ENCODE data around the gene ANK3. TPM values are rescaled to one million over a fixed set of nuclear protein-coding genes. Genes with fewer than 3 reads are reported as not detected.

ANK3 gene
- total RNA-seq, 1 experiment from 2014 or later: 32.0 TPM

DNA sequence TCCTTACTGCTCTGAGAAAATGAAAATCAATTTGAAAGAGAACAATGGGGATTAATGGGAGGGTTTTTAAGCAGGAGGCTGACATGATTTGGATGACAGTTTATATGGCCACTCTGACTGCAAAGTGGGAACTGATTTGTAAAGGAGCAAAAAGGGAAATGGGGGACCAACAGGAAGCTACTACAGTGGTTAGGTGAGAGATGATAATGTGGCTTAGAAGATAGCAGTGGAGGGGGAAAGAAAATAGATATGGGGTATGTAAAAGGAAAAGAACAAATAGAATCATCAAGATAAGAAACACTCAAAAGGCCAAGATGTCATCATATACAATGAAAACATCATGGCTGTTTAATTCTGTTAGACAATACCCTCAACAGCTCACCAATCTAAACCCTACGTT, 177.5 kb downstream of the ANK3 start:
- no peaks in the 10 kb centered on the region for H3F3A ChIP-seq (ENCODE audit: insufficient read depth, low read depth)
- H3K9me3 ChIP-seq (ENCODE audit: insufficient read depth, low read depth): peaks cover 6% of the 10 kb centered on the region; the same call in 1 of the 2 replicates
- H3K79me2 ChIP-seq (ENCODE audit: low read depth): no peaks in the 10 kb centered on the region
- no peaks in the 10 kb centered on the region for H3K27me3 ChIP-seq (ENCODE audit: insufficient read depth, low read depth)
- no peak overlapping the region for H3K4me3 ChIP-seq
- H4K20me1 ChIP-seq (ENCODE audit: insufficient read depth): no peaks in the 10 kb centered on the region
- DNase-seq: no peak
- intact Hi-C loops (cut with micrococcal nuclease; ENCODE audit: unreplicated experiment): no loop called here
- BruUV-seq (replicated peaks): no TSS peak
- H2AFZ ChIP-seq: no peak overlapping the region
- no peak overlapping the region for H3K27ac ChIP-seq
- no peaks in the 10 kb centered on the region for H3K9me2 ChIP-seq (ENCODE audit: insufficient read depth)
- no peaks in the 10 kb centered on the region for H3K4me1 ChIP-seq (replicated peaks; ENCODE audit: insufficient read depth)
- CTCF ChIA-PET: interaction anchor here (0.6 to 0.7 kb wide), 3 partner anchors 9 to 438 kb away, joined by 4 to 7 read pairs (median 4); no protein-coding TSS in a partner anchor
- no peak overlapping the region for H3K4me2 ChIP-seq
- no peak for TF ChIP-seq EZH2 (IDR thresholded peaks at IDR 0.05; ENCODE audit: low read depth)
- no peak for TF ChIP-seq CTCF (conservative IDR thresholded peaks at IDR 0.05)
- H3K36me3 ChIP-seq (ENCODE audit: low read depth): no peaks in the 10 kb centered on the region
- POLR2A ChIA-PET (ENCODE audit: unreplicated experiment): no interaction called here

DNA sequence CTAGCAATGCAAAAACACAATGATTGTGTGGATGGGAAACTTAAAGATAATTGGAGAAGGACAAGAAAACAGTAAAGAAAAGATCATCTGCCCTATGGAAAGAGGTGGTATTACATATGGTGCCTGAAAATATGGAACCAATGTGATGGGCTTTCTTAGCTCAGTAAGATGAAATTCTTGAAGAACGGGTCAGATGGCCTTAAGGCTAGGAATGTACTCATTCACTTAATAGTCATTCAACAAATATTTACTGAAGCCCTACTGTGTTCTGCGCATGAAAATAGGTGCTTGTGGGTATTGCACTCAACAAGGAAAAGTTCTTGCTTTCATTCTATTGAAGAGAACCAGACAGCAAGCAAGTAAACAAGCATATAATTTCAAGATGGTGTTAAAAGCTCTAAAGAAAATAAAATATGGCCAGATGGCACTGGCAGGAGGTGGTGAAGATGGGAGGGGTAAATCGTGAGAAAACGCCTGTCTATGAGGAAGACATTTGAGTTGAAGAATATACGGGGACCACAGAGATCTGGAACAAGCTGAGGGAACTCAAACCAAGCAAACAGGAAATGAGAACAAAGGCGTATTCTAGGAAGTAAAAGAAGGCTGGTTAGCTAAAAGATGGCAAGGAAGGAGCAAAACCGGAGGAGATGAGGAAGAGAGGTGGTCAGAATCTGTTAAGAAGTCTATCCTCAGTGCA, 179.7 kb downstream of the ANK3 start:
- DNase-seq: no peak
- TF ChIP-seq CTCF (conservative IDR thresholded peaks at IDR 0.05) (no peak), EZH2 (IDR thresholded peaks at IDR 0.05; ENCODE audit: low read depth) (no peak)
- Histone ChIP-seq H3F3A (ENCODE audit: insufficient read depth, low read depth) (peaks cover 7% of the 10 kb centered on the region; the same call in 1 of the 2 replicates), H3K27me3 (ENCODE audit: insufficient read depth, low read depth) (no peaks in the 10 kb centered on the region), H3K4me2 (no peak overlapping the region), H4K20me1 (ENCODE audit: insufficient read depth) (no peaks in the 10 kb centered on the region), H3K4me3 (no peak overlapping the region), H3K9me2 (ENCODE audit: insufficient read depth) (no peaks in the 10 kb centered on the region), H3K79me2 (ENCODE audit: low read depth) (no peaks in the 10 kb centered on the region), H2AFZ (no peak overlapping the region), H3K36me3 (ENCODE audit: low read depth) (no peaks in the 10 kb centered on the region), H3K4me1 (replicated peaks; ENCODE audit: insufficient read depth) (peaks cover 8% of the 10 kb centered on the region), H3K9me3 (ENCODE audit: insufficient read depth, low read depth) (peaks cover 6% of the 10 kb centered on the region; the same call in 1 of the 2 replicates), H3K27ac (no peak overlapping the region)
- BruUV-seq (replicated peaks): no TSS peak
- POLR2A ChIA-PET (ENCODE audit: unreplicated experiment): no interaction called here
- intact Hi-C loops (cut with micrococcal nuclease; ENCODE audit: unreplicated experiment): loop anchor here (2.0 to 10.0 kb wide), 2 partner anchors 345 to 435 kb away; no protein-coding TSS in a partner anchor
- CTCF ChIA-PET: interaction anchor here (0.8 to 2.6 kb wide), 3 partner anchors 9 to 95 kb away, joined by 3 to 14 read pairs (median 3); no protein-coding TSS in a partner anchor

DNA sequence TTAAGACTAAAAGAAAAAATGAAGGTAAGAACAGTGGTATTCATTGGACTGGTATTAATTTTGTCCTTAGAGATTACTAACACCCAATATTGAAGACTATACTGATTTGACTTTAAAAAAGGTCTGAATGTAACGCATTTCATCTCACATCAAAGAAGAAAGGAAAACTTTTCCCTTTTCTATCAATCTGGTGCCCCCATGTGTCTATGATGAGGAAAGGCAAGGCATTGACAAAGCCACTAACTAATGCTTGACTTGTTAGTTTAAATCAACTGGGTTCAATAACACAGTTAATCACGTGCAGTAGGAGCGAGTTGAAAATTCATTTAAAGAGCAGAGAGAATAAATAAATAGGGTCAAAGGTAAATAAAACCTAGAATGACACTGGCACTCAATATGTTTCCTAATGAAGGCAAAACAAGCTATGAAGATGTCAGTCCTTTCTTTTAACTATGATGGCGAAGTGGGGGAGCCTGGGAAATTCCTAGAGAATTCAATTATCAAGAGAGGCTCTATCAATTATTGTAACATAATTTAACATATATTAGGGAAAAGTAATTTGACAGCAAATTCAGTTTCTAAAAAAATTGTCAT, 180.9 kb downstream of the ANK3 start:
- no peaks in the 10 kb centered on the region for H3K27me3 ChIP-seq (ENCODE audit: insufficient read depth, low read depth)
- H2AFZ ChIP-seq: no peak overlapping the region
- H3K27ac ChIP-seq: no peak overlapping the region
- no peak overlapping the region for H3K4me2 ChIP-seq
- POLR2A ChIA-PET (ENCODE audit: unreplicated experiment): no interaction called here
- no peaks in the 10 kb centered on the region for H4K20me1 ChIP-seq (ENCODE audit: insufficient read depth)
- DNase-seq: peak in 1 of 2 experiments; percentile 60
- TF ChIP-seq EZH2 (IDR thresholded peaks at IDR 0.05; ENCODE audit: low read depth) (no peak), CTCF (conservative IDR thresholded peaks at IDR 0.05) (peak; percentile 89)
- no peaks in the 10 kb centered on the region for H3K36me3 ChIP-seq (ENCODE audit: low read depth)
- CTCF ChIA-PET: interaction anchor here (0.6 to 2.6 kb wide), 5 partner anchors 10 to 191 kb away, joined by 3 to 14 read pairs (median 4); no protein-coding TSS in a partner anchor
- H3F3A ChIP-seq (ENCODE audit: insufficient read depth, low read depth): peaks cover 7% of the 10 kb centered on the region; the same call in 1 of the 2 replicates
- BruUV-seq (replicated peaks): no TSS peak
- H3K9me2 ChIP-seq (ENCODE audit: insufficient read depth): no peaks in the 10 kb centered on the region
- intact Hi-C loops (cut with micrococcal nuclease; ENCODE audit: unreplicated experiment): loop anchor here (1.0 to 10.0 kb wide), 6 partner anchors 93 to 582 kb away; no protein-coding TSS in a partner anchor
- H3K4me1 ChIP-seq (replicated peaks; ENCODE audit: insufficient read depth): peaks cover 8% of the 10 kb centered on the region
- no peaks in the 10 kb centered on the region for H3K79me2 ChIP-seq (ENCODE audit: low read depth)
- H3K9me3 ChIP-seq (ENCODE audit: insufficient read depth, low read depth): peaks cover 6% of the 10 kb centered on the region; the same call in 1 of the 2 replicates
- H3K4me3 ChIP-seq: no peak overlapping the region
